ENCODE results near the gene ATP8B3. TPM values are rescaled to one million over a fixed set of nuclear protein-coding genes. Genes with fewer than 3 reads are reported as not detected.

ATP8B3 gene
- total and polyA plus RNA-seq, 2 of the 13 experiments (the other 11 are each of a cell fraction or from before 2014, with no cell fraction given), result 2.6 to 5.9 TPM

DNA sequence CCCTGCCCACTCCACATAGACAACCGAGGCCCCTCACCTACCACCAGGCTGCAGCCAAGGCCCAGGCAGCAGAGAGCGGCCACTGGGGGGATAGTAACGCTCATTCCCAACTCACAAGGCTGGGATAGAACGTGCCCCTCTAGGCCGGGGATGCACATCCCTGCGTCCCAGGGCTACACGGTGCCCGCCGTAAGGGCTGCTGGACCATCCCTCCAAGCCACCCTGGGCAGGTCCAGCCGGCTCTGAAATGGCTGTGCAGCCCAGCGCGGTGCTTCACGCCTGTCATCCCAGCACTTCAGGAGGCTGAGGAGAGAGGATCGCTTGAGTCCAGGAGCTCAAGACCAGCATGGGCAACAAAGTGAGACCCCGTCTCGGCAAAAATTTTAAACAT lies 33.0 kb upstream of the ATP8B3 start (continued):
- no peak for TF ChIP-seq ZNF160 (CRISPR knock-in tag; IDR thresholded peaks at IDR 0.05)

- no TSS peak for BruUV-seq (replicated peaks)
- Histone ChIP-seq H3K9ac (ENCODE audit: insufficient read depth, low read depth, low read length) (no peak overlapping the region), H3K36me3 (replicated peaks in 1 of 2; ENCODE audit: control insufficient read depth in 1 of 2, insufficient read depth in 2 of 2, low read length in 2 of 2) (peaks cover 2 to 19% of the 10 kb centered on the region in 2 experiments; a peak in 2 of 5 replicates), H4K20me1 (ENCODE audit: insufficient read depth, low read length) (peaks cover 33% of the 10 kb centered on the region; the same call in 1 of the 2 replicates), H3K4me2 (ENCODE audit: low read depth, low read length) (no peak overlapping the region), H2AFZ (ENCODE audit: low read length) (no peak overlapping the region), H3K27ac (ENCODE audit: extremely low read length, insufficient read depth, low read length) (no peak overlapping the region), H3K9me3 (ENCODE audit: low read length) (no peaks in the 10 kb centered on the region), H3K27me3 (ENCODE audit: control insufficient read depth in 1 of 2, insufficient read depth in 2 of 2, low read length in 2 of 2) (no peaks in the 10 kb centered on the region; a peak in 1 of 5 replicates), H3K4me1 (ENCODE audit: insufficient read depth, low read length) (peaks cover 54% of the 10 kb centered on the region), H3K4me3 (replicated peaks in 1 of 3; ENCODE audit: insufficient read depth in 1 of 3, low read depth in 2 of 3, low read length in 3 of 3) (no peak overlapping the region), H3K79me2 (ENCODE audit: insufficient read depth, low read length) (peaks cover 70% of the 10 kb centered on the region)
- TF ChIP-seq ZNF740 (CRISPR knock-in tag; IDR thresholded peaks at IDR 0.05), result no peak
- no peak for TF ChIP-seq WIZ (CRISPR knock-in tag; IDR thresholded peaks at IDR 0.05)
- no peak for TF ChIP-seq SOX5 (CRISPR knock-in tag; IDR thresholded peaks at IDR 0.05; ENCODE audit: borderline replicate concordance)
- TF ChIP-seq ATF5 (CRISPR knock-in tag; IDR thresholded peaks at IDR 0.05; ENCODE audit: low read depth), result no peak
- TF ChIP-seq, protein P1, sequence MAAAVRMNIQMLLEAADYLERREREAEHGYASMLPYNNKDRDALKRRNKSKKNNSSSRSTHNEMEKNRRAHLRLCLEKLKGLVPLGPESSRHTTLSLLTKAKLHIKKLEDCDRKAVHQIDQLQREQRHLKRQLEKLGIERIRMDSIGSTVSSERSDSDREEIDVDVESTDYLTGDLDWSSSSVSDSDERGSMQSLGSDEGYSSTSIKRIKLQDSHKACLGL (CRISPR knock-in tag; IDR thresholded peaks at IDR 0.05), result no peak
- TF ChIP-seq ZNF432 (CRISPR knock-in tag; IDR thresholded peaks at IDR 0.05; ENCODE audit: borderline replicate concordance), result no peak
- TF ChIP-seq ZNF407 (CRISPR knock-in tag; IDR thresholded peaks at IDR 0.05; ENCODE audit: not compliant biosample characterization), result no peak
- TF ChIP-seq RBFOX2 (IDR thresholded peaks at IDR 0.05; ENCODE audit: low read depth, low read length), result peak; percentile 29; the same call in 1 of the 2 replicates
- CTCF ChIA-PET (ENCODE audit: low intra/inter-chr PET ratio, low total read pairs), result no interaction called here
- DNase-seq (ENCODE audit: low spot score) (no peak), ATAC-seq (no peak), FAIRE-seq (no peak)
- 95% methylated on average over 12 of the region's 19 CpGs for WGBS (ENCODE audit: low lambda C conversion rate)
- in situ Hi-C loops (cut with HindIII; ENCODE audit: extremely low pct_ligation_motif_present, low pct_unique_long_range_greater_than_20kb), result no loop called here
- intact Hi-C loops (cut with micrococcal nuclease; ENCODE audit: unreplicated experiment), result no loop called here
- POLR2A ChIA-PET, result no interaction called here
These were observed 32.5 kb upstream of the ATP8B3 start for GRCh38 chr19:1844513-1845124.
